SK-N-MC (cell line): Measurements from ENCODE around the gene PTDSS2.

ENCODE experiments used
- EZH2 ChIP-seq: fragments of 200-600 bp; sonication (generic); IDR thresholded peaks from one replicate; pipeline ENCODE4 v1.6.1; 2017; ENCODE audit warnings: antibody characterized with exemption
- FOXP2 ChIP-seq: optimal IDR thresholded peaks from 2 replicates; pipeline ENCODE3; 2011; ENCODE audit warnings: mild to moderate bottlenecking, moderate library complexity; ENCODE audit not compliant: insufficient read depth; ENCODE audit errors: extremely low read length, control extremely low read depth
- POLR2AphosphoS5 ChIP-seq: IDR thresholded peaks from 2 replicates; pipeline ENCODE4 v1.6.1; 2012; ENCODE audit warnings: mild to moderate bottlenecking, low read depth, low read length, borderline replicate concordance

GRCh38 chr11:432501-433100 lies 17.5 kb upstream of the PTDSS2 start:
- TF ChIP-seq POLR2AphosphoS5 (no peak), EZH2 (no peak), FOXP2 (no peak)
